Tibial artery (tissue), 4 donors: ENCODE data around the gene KLLN.

Source experiments
- DNase-seq, 2 donors: peaks; one replicate each; pipeline ENCODE4 v3.0.0-alpha.2; 2019
- H3K27ac ChIP-seq, 2 donors: fragments of 200-600 bp; sonication (generic) in 1 of 2; 1 replicate in 1 of 2; 2 replicates in 1 of 2; pipeline ENCODE4 v1.5.1; 2018 to 2019; ENCODE audit warnings: mild to moderate bottlenecking in 1 of 2
- H3K27me3 ChIP-seq, 2 donors: fragments of 200-600 bp; sonication (generic) in 1 of 2; one replicate each; pipeline versions ENCODE4 v1.5.1 to v1.6.0; 2016 to 2019
- H3K36me3 ChIP-seq, 3 donors: fragments of 200-600 bp; sonication (generic) in 2 of 3; one replicate each; pipeline ENCODE4 v1.5.1; 2016 to 2019; ENCODE audit warnings: mild to moderate bottlenecking in 2 of 3
- H3K4me1 ChIP-seq, 4 donors: fragments of 200-600 bp; sonication (generic) in 2 of 4; 1 replicate in 3 of 4; 2 replicates in 1 of 4; pipeline ENCODE4 v1.5.1; 2016 to 2019
- H3K4me3 ChIP-seq, 2 donors: fragments of 200-600 bp; sonication (generic) in 1 of 2; 1 replicate in 1 of 2; 2 replicates in 1 of 2; pipeline ENCODE4 v1.5.1; 2018 to 2019; ENCODE audit warnings: mild to moderate bottlenecking in 2 of 2
- H3K9me3 ChIP-seq, 3 donors: fragments of 200-600 bp; sonication (generic) in 1 of 3; one replicate each; pipeline ENCODE4 v1.5.1; 2016 to 2019
- CTCF ChIP-seq, 2 experiments: fragments of 200-600 bp in 1 of 2; fragments of 450-650 bp in 1 of 2; IDR thresholded peaks; one replicate each; pipeline ENCODE4 v1.5.1; 2017 to 2019; ENCODE audit warnings: antibody characterized with exemption in 2 of 2, mild to moderate bottlenecking in 1 of 2, moderate library complexity in 1 of 2
- intact Hi-C: fragments of 100-400 bp; cut with DNase I; formaldehyde crosslinking; loops from one replicate; pipeline ENCODE4 v1.15.0; 2023; ENCODE audit warnings: low total_unique reads

Gene KLLN

DNA sequence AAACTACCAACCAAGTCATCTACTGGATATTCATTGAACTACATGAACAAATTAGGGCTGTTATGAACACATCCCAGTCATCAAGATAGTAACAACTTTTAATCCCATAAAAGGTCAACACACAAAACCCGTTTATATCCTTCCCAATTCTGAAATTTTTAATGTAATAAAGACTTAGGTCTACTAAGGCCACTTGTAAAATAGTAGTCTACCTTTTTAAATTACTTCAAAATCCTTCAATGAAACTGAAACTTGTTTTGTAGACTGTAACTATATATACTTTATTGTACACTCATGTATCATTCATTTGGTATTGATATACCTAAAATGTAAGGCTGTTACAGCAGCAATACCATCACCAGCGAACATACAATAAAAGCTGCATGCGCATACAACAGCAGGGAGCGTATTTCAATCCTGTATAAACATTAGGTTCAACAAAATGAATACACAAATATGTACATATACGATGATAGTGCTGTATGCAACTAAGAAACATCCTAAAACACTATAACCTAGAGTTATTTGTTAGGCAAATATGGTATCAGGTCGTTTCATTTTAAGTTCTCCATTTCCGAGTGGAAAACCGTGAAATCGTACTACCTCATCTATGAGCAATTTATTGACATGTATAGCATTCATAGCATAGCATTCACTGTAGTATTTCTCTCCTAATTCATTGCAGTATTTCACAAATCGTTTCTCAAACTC is 46.3 kb downstream of the KLLN start:
- Histone ChIP-seq H3K27me3 (no peaks in the 10 kb centered on the region), H3K27ac (peak overlapping the region; percentile 75 to 83), H3K9me3 (no peaks in the 10 kb centered on the region), H3K4me1 (peaks cover 0 to 29% (median 6%) of the 10 kb centered on the region in 4 donors), H3K4me3 (peak overlapping the region; percentile 64 to 76), H3K36me3 (peaks cover 0 to 4% (median 0%) of the 10 kb centered on the region in 3 donors)
- TF ChIP-seq CTCF (IDR thresholded peaks at IDR 0.05): no peak
- no peak for DNase-seq
- intact Hi-C loops: no loop called here

DNA sequence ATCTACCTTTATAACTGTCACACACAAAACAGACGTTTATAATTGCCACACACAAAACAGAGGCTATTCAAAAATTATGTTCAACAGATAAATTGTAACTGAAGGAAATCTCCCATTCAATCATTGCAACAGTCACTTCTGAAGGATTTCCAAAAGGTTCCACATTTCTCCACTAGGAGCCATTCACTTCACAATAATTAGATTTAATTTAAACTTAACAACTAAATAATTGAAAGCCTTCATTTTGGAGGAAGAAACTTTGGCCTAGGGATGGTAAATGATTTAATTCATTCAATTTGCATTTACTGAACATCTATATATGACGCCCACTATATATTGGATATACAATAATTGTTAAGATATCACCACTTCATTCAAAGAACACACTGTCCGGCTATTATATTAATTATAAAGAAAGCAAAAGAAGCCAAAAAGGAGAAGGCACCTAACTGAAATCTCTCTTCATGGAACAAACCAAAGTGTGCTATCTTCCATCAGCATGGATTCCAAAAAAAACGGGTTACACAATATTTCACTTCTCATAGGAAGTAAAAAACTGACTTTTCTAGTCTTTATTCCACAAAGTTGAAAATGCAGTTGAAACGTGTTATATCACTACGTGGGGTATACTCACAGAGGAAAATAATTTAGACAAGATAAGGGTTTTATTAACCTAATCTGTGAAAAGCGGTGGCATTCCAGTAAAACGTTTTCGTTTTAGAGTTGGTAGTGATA is 47.0 kb downstream of the KLLN start:
- TF ChIP-seq CTCF (IDR thresholded peaks at IDR 0.05): no peak
- no peak for DNase-seq
- intact Hi-C loops: no loop called here
- H3K27me3 ChIP-seq: no peaks in the 10 kb centered on the region
- no peak overlapping the region for H3K27ac ChIP-seq
- peak overlapping the region in 1 of 2 donors; percentile 76 for H3K4me3 ChIP-seq
- H3K4me1 ChIP-seq: peaks cover 0 to 29% (median 6%) of the 10 kb centered on the region in 4 donors
- no peaks in the 10 kb centered on the region for H3K9me3 ChIP-seq
- H3K36me3 ChIP-seq: peaks cover 0 to 4% (median 0%) of the 10 kb centered on the region in 3 donors
